DND-41 (cell line): ENCODE data around the gene FYB2.

ENCODE experiments used
- EZH2 ChIP-seq: IDR thresholded peaks from 3 replicates; pipeline ENCODE4 v1.6.1; 2012; ENCODE audit warnings: borderline replicate concordance, low read depth, mild to moderate bottlenecking, moderate library complexity, low read length, inconsistent platforms; ENCODE audit not compliant: severe bottlenecking
- TF ChIP-seq, protein P1 (sequence below): IDR thresholded peaks from 2 replicates; pipeline ENCODE4 v1.5.1; 2012; ENCODE audit warnings: borderline replicate concordance, low read length, moderate library complexity, mild to moderate bottlenecking; ENCODE audit not compliant: poor library complexity, severe bottlenecking; ENCODE audit errors: extremely low read depth

DNA sequence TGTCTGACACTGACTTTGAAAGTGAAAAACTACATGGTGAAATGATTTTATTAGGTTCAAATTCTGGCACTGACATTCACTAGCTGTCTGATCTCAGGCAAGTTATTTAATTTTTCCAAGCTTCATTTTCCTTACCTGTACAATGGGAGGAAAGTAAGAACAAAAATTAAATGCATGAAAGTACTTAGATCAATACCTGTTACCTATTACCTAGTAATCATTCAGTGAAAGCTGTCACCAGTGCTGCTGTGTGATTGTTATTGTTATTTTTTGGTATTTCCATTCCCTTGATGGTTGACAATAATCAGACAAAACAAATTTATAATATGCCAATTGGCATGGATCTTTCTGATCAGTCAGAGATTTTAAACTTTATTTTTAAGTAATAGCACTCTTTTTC lies 37.0 kb upstream of the FYB2 start:
- TF ChIP-seq, protein P1, sequence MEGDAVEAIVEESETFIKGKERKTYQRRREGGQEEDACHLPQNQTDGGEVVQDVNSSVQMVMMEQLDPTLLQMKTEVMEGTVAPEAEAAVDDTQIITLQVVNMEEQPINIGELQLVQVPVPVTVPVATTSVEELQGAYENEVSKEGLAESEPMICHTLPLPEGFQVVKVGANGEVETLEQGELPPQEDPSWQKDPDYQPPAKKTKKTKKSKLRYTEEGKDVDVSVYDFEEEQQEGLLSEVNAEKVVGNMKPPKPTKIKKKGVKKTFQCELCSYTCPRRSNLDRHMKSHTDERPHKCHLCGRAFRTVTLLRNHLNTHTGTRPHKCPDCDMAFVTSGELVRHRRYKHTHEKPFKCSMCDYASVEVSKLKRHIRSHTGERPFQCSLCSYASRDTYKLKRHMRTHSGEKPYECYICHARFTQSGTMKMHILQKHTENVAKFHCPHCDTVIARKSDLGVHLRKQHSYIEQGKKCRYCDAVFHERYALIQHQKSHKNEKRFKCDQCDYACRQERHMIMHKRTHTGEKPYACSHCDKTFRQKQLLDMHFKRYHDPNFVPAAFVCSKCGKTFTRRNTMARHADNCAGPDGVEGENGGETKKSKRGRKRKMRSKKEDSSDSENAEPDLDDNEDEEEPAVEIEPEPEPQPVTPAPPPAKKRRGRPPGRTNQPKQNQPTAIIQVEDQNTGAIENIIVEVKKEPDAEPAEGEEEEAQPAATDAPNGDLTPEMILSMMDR: no peak
- no peak for TF ChIP-seq EZH2
